Astrocyte (in vitro differentiated cells and primary cell): ENCODE data around the gene C18orf63. TPM values are rescaled to one million over a fixed set of nuclear protein-coding genes. Genes with fewer than 3 reads are reported as not detected.

Experiments
- DNase-seq: peaks from one replicate; pipeline ENCODE4 v3.0.0-alpha.2; 2010; ENCODE audit warnings: low read depth
- FAIRE-seq: peaks from 2 replicates; lab custom pipeline; 2011; peaks lifted over from hg19 to GRCh38; lab: Jason Lieb, UNC
- H2AFZ ChIP-seq: 2 replicates; pipeline ENCODE4 v1.6.0; 2012; ENCODE audit warnings: low read depth, low read length, inconsistent platforms
- H3K27ac ChIP-seq: 2 replicates; pipeline ENCODE4 v1.5.1; 2011; ENCODE audit warnings: low read depth, low read length, inconsistent platforms
- H3K27me3 ChIP-seq: 2 replicates; pipeline ENCODE4 v1.6.0; 2011; ENCODE audit warnings: low read length, inconsistent platforms; ENCODE audit not compliant: insufficient read depth
- H3K36me3 ChIP-seq: 2 replicates; pipeline ENCODE4 v1.5.1; 2011; ENCODE audit warnings: low read length, inconsistent platforms; ENCODE audit not compliant: insufficient read depth
- H3K4me1 ChIP-seq: 2 replicates; pipeline ENCODE4 v1.5.1; 2011; ENCODE audit warnings: low read length, inconsistent platforms; ENCODE audit not compliant: insufficient read depth
- H3K4me2 ChIP-seq: 2 replicates; pipeline ENCODE4 v1.6.0; 2012; ENCODE audit warnings: low read length, inconsistent platforms
- H3K4me3 ChIP-seq: 2 replicates; pipeline ENCODE4 v1.5.1; 2011; ENCODE audit warnings: low read depth, mild to moderate bottlenecking, low read length, inconsistent platforms; ENCODE audit not compliant: insufficient read depth
- H3K79me2 ChIP-seq: 2 replicates; pipeline ENCODE4 v1.6.0; 2012; ENCODE audit warnings: mild to moderate bottlenecking, low read length, inconsistent platforms; ENCODE audit not compliant: insufficient read depth
- H3K9ac ChIP-seq: 2 replicates; pipeline ENCODE4 v1.6.0; 2012; ENCODE audit warnings: mild to moderate bottlenecking, low read length, inconsistent platforms
- H3K9me3 ChIP-seq: 2 replicates; pipeline ENCODE4 v1.5.1; 2012; ENCODE audit warnings: low read depth, mild to moderate bottlenecking, low read length, inconsistent platforms; ENCODE audit not compliant: insufficient read depth
- H4K20me1 ChIP-seq: 2 replicates; pipeline ENCODE4 v1.6.0; 2012; ENCODE audit warnings: low read length, inconsistent platforms; ENCODE audit not compliant: insufficient read depth
- H3K27ac Mint-ChIP-seq: one replicate; pipeline ENCODE4 v1.8.0; 2021; ENCODE audit warnings: mild to moderate bottlenecking, mixed read lengths; ENCODE audit not compliant: unreplicated experiment
- H3K27me3 Mint-ChIP-seq: one replicate; pipeline ENCODE4 v1.8.0; 2021; ENCODE audit warnings: low read depth, mixed read lengths; ENCODE audit not compliant: unreplicated experiment
- H3K36me3 Mint-ChIP-seq: one replicate; pipeline ENCODE4 v1.8.0; 2021; ENCODE audit warnings: low read depth, mixed read lengths; ENCODE audit not compliant: unreplicated experiment
- H3K4me1 Mint-ChIP-seq: one replicate; pipeline ENCODE4 v1.8.0; 2021; ENCODE audit warnings: low read depth, mixed read lengths; ENCODE audit not compliant: unreplicated experiment
- H3K4me3 Mint-ChIP-seq: one replicate; pipeline ENCODE4 v1.8.0; 2021; ENCODE audit warnings: mild to moderate bottlenecking, moderate library complexity, mixed read lengths; ENCODE audit not compliant: unreplicated experiment
- H3K9me3 Mint-ChIP-seq: one replicate; pipeline ENCODE4 v1.8.0; 2021; ENCODE audit warnings: mild to moderate bottlenecking, mixed read lengths; ENCODE audit not compliant: unreplicated experiment
- CTCF ChIP-seq: IDR thresholded peaks from 2 replicates; pipeline ENCODE4 v1.5.1; 2011; ENCODE audit warnings: low read depth, mild to moderate bottlenecking, inconsistent platforms, low read length, moderate library complexity; ENCODE audit not compliant: insufficient read depth
- EZH2 ChIP-seq: IDR thresholded peaks from 2 replicates; pipeline ENCODE4 v1.6.1; 2012; ENCODE audit warnings: mild to moderate bottlenecking, low read length, inconsistent platforms; ENCODE audit not compliant: insufficient read depth
- total RNA-seq: library from RNA; stranded (reverse); gene quantifications from 2 replicates; pipeline ENCODE4 v1.2.1, GENCODE V29; 2021

The C18orf63 gene
- total RNA-seq, 1 donor from 2014 or later: not detected

- H3K27me3 ChIP-seq: no peaks in the 10 kb centered on the region
- Mint-ChIP-seq H3K36me3 (no peaks in the 10 kb centered on the region), H3K4me3 (no peak overlapping the region), H3K27me3 (no peaks in the 10 kb centered on the region), H3K27ac (no peak overlapping the region), H3K4me1 (no peaks in the 10 kb centered on the region), H3K9me3 (no peaks in the 10 kb centered on the region)
- H3K9me3 ChIP-seq: no peaks in the 10 kb centered on the region
- no peak overlapping the region for H3K4me2 ChIP-seq
- no peak overlapping the region for H3K4me3 ChIP-seq
- no peaks in the 10 kb centered on the region for H3K36me3 ChIP-seq
- no peak overlapping the region for H3K27ac ChIP-seq
- no peak for DNase-seq
- no peaks in the 10 kb centered on the region for H3K4me1 ChIP-seq
- no peaks in the 10 kb centered on the region for H3K79me2 ChIP-seq
- no peak overlapping the region for H2AFZ ChIP-seq
- FAIRE-seq: peak; percentile 34
- no peak overlapping the region for H3K9ac ChIP-seq
- no peaks in the 10 kb centered on the region for H4K20me1 ChIP-seq
- TF ChIP-seq EZH2 (no peak), CTCF (no peak)
Observed at GRCh38 chr18:74329688-74330205, 14.1 kb downstream of the C18orf63 start.

- no peaks in the 10 kb centered on the region for H3K4me1 ChIP-seq
- no peaks in the 10 kb centered on the region for H3K9me3 ChIP-seq
- Mint-ChIP-seq H3K27ac (no peak overlapping the region), H3K27me3 (no peaks in the 10 kb centered on the region), H3K4me3 (no peak overlapping the region), H3K4me1 (no peaks in the 10 kb centered on the region), H3K36me3 (no peaks in the 10 kb centered on the region), H3K9me3 (no peaks in the 10 kb centered on the region)
- H3K4me2 ChIP-seq: no peak overlapping the region
- H3K79me2 ChIP-seq: no peaks in the 10 kb centered on the region
- peak; percentile 12 for DNase-seq
- no peak overlapping the region for H3K4me3 ChIP-seq
- H3K9ac ChIP-seq: no peak overlapping the region
- no peaks in the 10 kb centered on the region for H4K20me1 ChIP-seq
- no peak for FAIRE-seq
- H3K27ac ChIP-seq: no peak overlapping the region
- H3K36me3 ChIP-seq: no peaks in the 10 kb centered on the region
- H3K27me3 ChIP-seq: no peaks in the 10 kb centered on the region
- TF ChIP-seq EZH2: no peak
- peak; percentile 28 for TF ChIP-seq CTCF
- no peak overlapping the region for H2AFZ ChIP-seq
Observed at GRCh38 chr18:74331404-74331803, 15.8 kb downstream of the C18orf63 start.

- no peaks in the 10 kb centered on the region for H3K4me1 Mint-ChIP-seq
- Histone ChIP-seq H3K9me3 (no peaks in the 10 kb centered on the region), H3K79me2 (no peaks in the 10 kb centered on the region), H3K4me1 (no peaks in the 10 kb centered on the region), H3K27me3 (no peaks in the 10 kb centered on the region), H3K27ac (no peak overlapping the region), H2AFZ (peak overlapping the region; percentile 9), H4K20me1 (no peaks in the 10 kb centered on the region), H3K4me3 (no peak overlapping the region), H3K9ac (no peak overlapping the region), H3K4me2 (no peak overlapping the region), H3K36me3 (no peaks in the 10 kb centered on the region)
- H3K27me3 Mint-ChIP-seq: no peaks in the 10 kb centered on the region
- no peak overlapping the region for H3K4me3 Mint-ChIP-seq
- TF ChIP-seq EZH2: no peak
- no peak for TF ChIP-seq CTCF
- no peak overlapping the region for H3K27ac Mint-ChIP-seq
- no peaks in the 10 kb centered on the region for H3K9me3 Mint-ChIP-seq
- FAIRE-seq: no peak
- H3K36me3 Mint-ChIP-seq: no peaks in the 10 kb centered on the region
- DNase-seq: no peak
Observed at GRCh38 chr18:74333091-74333490, 17.5 kb downstream of the C18orf63 start.
